Astrocyte (in vitro differentiated cells and primary cell): ENCODE data around the gene TSPAN4.

ENCODE experiments used
- CTCF ChIP-seq: IDR thresholded peaks from 2 replicates; pipeline ENCODE4 v1.5.1; 2011; ENCODE audit warnings: low read depth, mild to moderate bottlenecking, inconsistent platforms, low read length, moderate library complexity; ENCODE audit not compliant: insufficient read depth
- EZH2 ChIP-seq: IDR thresholded peaks from 2 replicates; pipeline ENCODE4 v1.6.1; 2012; ENCODE audit warnings: mild to moderate bottlenecking, low read length, inconsistent platforms; ENCODE audit not compliant: insufficient read depth

- TF ChIP-seq CTCF = no peak
- TF ChIP-seq EZH2 = no peak
Measured at GRCh38 chr11:889687-890475, 47.2 kb downstream of the TSPAN4 start.
